ES-I3 (cell line): ENCODE results near the gene APOC1.
A peak's percentile ranks its signal among the peaks of the same experiment; 100 is the strongest.
"Not testable (repeated sequence)": the region's sequence is repeated elsewhere in the genome, so short reads cannot be mapped to it uniquely, and the experiment has no call there.

Experiments used
- H3K36me3 ChIP-seq: 2 replicates; pipeline ENCODE4 v1.6.1; 2013; ENCODE audit warnings: mild to moderate bottlenecking, low read length, control low read depth, moderate library complexity; ENCODE audit not compliant: insufficient read depth
- H3K4me1 ChIP-seq: 2 replicates; pipeline ENCODE4 v1.6.1; 2013; ENCODE audit warnings: mild to moderate bottlenecking, control low read depth, low read length; ENCODE audit not compliant: insufficient read depth
- H3K9ac ChIP-seq: 2 replicates; pipeline ENCODE4 v1.6.1; 2013; ENCODE audit warnings: low read depth, mild to moderate bottlenecking, low read length, moderate library complexity
- H3K9me3 ChIP-seq: 2 replicates; pipeline ENCODE4 v1.6.1; 2013; ENCODE audit warnings: mild to moderate bottlenecking, low read length, moderate library complexity; ENCODE audit not compliant: control insufficient read depth, insufficient read depth

The APOC1 gene

GRCh38 chr19:44914433-44915206 is at the start of gene APOC1:
Gene APOC1, plus strand, starts transcription at chr19:44914608. Its CDS starts 284 bp downstream, at chr19:44914892.
- not testable (repeated sequence) for H3K36me3 ChIP-seq, H3K9me3 ChIP-seq
- H3K9ac ChIP-seq: peak within 1 kb of the TSS; percentile 66
- peaks cover 12% of the 10 kb centered on the region for H3K4me1 ChIP-seq

GRCh38 chr19:44865196-44865767 is 49.1 kb upstream of the APOC1 start:
- Histone ChIP-seq H3K9me3 (no peaks in the 10 kb centered on the region), H3K4me1 (no peaks in the 10 kb centered on the region; the same call in 1 of the 2 replicates), H3K36me3 (peaks cover 5% of the 10 kb centered on the region; the same call in 1 of the 2 replicates), H3K9ac (no peak overlapping the region)

- Histone ChIP-seq H3K4me1 (no peaks in the 10 kb centered on the region; the same call in 1 of the 2 replicates), H3K36me3 (peaks cover 5% of the 10 kb centered on the region; the same call in 1 of the 2 replicates), H3K9me3 (no peaks in the 10 kb centered on the region), H3K9ac (no peak overlapping the region)
Observed at GRCh38 chr19:44866664-44867063, 47.7 kb upstream of the APOC1 start.

- no peaks in the 10 kb centered on the region for H3K9me3 ChIP-seq
- H3K4me1 ChIP-seq: no peaks in the 10 kb centered on the region; the same call in 1 of the 2 replicates
- H3K9ac ChIP-seq: no peak overlapping the region
- peaks cover 11% of the 10 kb centered on the region for H3K36me3 ChIP-seq
Observed at GRCh38 chr19:44867578-44867977, 46.8 kb upstream of the APOC1 start.

DNA sequence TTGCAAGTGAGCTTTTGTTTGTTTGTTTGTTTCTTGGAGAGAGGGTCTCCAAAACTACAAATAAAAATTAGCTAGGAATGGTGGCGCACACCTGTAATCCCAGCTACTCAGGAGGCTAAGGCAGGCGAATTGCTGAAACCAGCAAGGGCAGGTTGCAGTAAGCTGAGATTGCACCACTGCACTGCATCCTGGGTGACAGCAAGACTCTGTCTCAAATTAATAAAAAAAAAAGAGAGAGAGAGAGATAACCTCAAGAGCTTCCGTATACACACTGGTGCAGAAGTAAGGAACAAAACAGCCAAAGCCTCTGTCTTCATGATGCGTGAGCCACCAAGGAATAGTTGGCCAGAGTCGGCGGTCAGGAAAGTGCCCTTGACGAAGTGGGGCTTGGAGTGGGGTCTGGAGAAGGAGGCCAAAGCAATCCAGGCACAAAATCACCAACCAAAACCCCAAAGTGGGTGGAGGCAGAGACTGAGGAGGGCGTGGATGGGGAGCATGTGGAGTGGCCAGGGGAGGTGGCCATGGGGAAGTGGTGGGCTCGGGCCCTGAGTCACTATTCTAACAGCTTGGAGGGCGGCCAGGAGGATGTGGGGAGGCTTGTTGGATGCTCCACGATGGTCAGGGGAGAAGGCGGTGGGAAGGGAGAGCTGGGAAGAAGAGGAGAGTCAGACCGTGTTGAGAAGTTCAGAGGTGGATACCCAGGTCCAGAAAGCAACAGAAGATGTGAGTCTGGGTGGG is 44.5 kb upstream of the APOC1 start:
- Histone ChIP-seq H3K36me3 (peaks cover 18% of the 10 kb centered on the region), H3K4me1 (no peaks in the 10 kb centered on the region; the same call in 1 of the 2 replicates), H3K9ac (no peak overlapping the region), H3K9me3 (no peaks in the 10 kb centered on the region)

DNA sequence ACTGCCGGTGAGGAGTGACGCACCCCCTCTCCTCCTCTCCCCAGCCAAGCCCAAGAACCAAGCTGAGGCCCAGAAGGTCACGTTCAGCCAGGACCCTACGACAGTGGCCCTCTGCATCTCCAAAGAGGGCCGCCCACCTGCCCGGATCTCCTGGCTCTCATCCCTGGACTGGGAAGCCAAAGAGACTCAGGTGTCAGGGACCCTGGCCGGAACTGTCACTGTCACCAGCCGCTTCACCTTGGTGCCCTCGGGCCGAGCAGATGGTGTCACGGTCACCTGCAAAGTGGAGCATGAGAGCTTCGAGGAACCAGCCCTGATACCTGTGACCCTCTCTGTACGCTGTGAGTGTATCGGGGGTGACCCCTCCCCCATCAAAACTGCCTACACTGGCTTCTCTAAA is 42.6 kb upstream of the APOC1 start:
- peaks cover 12% of the 10 kb centered on the region; the same call in 1 of the 2 replicates for H3K4me1 ChIP-seq
- no peaks in the 10 kb centered on the region for H3K9me3 ChIP-seq
- no peak overlapping the region for H3K9ac ChIP-seq
- peaks cover 31% of the 10 kb centered on the region for H3K36me3 ChIP-seq

DNA sequence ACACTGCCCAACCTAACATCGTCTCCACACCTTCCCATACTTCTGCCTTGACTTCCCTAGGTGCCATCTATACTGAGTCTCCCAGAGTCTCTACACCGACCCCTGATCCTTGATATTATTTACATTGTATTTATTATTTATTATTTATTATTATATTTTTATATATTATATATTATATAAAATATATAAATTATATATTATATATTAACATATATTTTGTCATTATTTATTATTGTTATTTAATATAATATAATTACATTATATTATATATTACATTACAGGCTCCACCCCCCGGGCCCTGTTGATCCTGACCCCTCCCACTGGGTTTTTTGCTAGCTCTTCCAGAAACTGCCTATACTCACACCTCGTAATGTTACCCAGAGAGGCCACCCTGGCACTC is 41.7 kb upstream of the APOC1 start:
- peaks cover 19% of the 10 kb centered on the region; the same call in 1 of the 2 replicates for H3K4me1 ChIP-seq
- H3K36me3 ChIP-seq: peaks cover 33% of the 10 kb centered on the region
- no peaks in the 10 kb centered on the region for H3K9me3 ChIP-seq
- H3K9ac ChIP-seq: no peak overlapping the region

DNA sequence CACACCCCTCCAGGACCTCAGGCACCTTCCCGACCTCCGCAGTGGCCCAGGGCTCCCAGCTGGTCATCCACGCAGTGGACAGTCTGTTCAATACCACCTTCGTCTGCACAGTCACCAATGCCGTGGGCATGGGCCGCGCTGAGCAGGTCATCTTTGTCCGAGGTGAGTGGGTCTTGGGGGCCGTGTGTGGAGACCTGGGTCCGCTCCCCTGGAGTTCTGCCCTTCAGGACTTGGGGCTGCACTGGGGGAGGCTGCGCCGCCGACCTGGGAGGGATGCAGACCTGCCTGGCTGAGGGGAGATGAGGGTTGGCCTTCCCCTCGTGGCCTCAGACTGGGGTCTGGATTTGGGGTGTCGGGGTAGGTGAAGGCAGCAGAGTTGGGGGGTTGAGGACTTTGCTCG is 40.1 kb upstream of the APOC1 start:
- Histone ChIP-seq H3K4me1 (peaks cover 27% of the 10 kb centered on the region; the same call in 1 of the 2 replicates), H3K36me3 (peaks cover 31% of the 10 kb centered on the region), H3K9ac (no peak overlapping the region), H3K9me3 (no peaks in the 10 kb centered on the region)

DNA sequence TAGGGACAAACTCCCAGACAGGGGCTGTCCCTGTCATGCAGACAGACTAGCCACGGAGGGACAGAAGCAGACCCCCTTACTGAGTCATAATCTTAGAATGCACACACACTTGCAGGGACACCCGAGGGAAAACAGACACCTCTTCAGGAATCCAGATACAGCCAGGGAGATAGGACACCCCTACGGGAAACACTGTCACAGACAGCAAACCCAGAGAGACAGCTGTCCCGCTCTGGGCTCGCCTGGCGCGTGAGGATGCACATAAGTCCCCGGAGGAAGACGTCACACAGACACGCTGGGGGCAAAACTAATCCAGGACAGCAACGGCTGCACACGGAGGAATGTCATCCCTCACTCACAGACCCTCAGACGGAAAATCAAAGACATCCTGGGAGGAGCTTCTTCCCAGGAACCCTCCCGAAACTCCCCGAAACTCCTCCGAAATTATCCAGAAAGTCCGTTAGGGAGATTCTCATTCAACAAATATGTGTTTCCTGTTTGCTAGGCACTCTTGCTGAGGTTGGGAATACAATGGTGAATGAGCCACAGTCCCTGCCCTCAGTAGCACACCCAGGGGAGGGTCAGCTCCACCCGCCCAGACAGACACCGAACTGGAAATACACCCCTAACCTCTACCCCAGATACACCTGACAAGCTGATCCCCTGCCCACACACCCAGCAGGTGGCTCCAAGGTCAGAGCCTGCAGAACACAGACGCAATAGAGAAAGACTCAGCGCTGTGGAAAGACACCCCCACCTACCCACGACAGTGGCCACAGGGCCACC is 38.5 kb upstream of the APOC1 start:
- H3K4me1 ChIP-seq: peaks cover 33% of the 10 kb centered on the region; the same call in 1 of the 2 replicates
- H3K9me3 ChIP-seq: no peaks in the 10 kb centered on the region
- H3K36me3 ChIP-seq: peaks cover 31% of the 10 kb centered on the region
- no peak overlapping the region for H3K9ac ChIP-seq

- no peaks in the 10 kb centered on the region for H3K9me3 ChIP-seq
- H3K9ac ChIP-seq: no peak overlapping the region
- H3K4me1 ChIP-seq: peaks cover 39% of the 10 kb centered on the region
- peaks cover 30% of the 10 kb centered on the region for H3K36me3 ChIP-seq
Observed at GRCh38 chr19:44876930-44877535, 37.4 kb upstream of the APOC1 start.

GRCh38 chr19:44878120-44878865 is 36.1 kb upstream of the APOC1 start:
- peaks cover 21% of the 10 kb centered on the region; the same call in 1 of the 2 replicates for H3K36me3 ChIP-seq
- H3K9ac ChIP-seq: no peak overlapping the region
- peaks cover 39% of the 10 kb centered on the region for H3K4me1 ChIP-seq
- no peaks in the 10 kb centered on the region for H3K9me3 ChIP-seq

DNA sequence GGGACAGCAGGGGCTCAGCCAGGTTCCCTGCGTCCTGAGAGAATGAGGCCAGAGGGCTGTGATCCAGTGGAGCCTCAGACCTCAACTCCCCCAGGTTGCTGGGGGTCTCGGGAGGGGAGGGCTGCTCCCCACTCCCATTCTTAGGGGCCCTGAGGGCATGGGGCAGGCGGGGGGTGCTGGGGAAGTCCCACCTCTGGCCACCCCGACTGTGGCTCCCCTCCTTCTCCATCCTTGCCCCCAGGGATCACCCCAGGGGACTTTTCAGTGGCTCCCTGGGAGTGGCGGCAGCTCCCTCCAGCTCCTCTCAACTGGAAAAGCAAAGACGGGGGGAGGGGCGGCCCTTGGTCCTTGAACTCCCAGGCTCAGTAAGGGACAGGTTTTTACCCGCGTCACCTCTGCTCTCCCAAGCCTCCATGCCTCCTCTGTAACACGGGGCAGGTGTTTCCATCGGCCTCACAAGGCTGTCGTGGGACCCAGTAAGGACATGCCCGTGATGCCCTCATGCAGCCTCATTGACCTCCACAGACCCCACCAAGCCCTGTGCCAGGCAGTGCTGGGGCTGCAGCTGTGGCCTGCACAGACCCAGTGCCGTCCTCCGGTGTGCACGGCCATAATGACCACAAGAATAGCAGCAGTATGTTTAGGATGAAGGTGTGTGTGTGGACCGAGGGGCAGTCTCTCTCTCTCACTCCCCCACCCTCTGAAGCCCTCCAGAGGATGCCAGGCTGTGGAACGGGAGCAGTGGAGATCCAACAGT is 34.9 kb upstream of the APOC1 start:
- H3K9ac ChIP-seq: no peak overlapping the region
- peaks cover 20% of the 10 kb centered on the region; the same call in 1 of the 2 replicates for H3K36me3 ChIP-seq
- peaks cover 39% of the 10 kb centered on the region for H3K4me1 ChIP-seq
- no peaks in the 10 kb centered on the region for H3K9me3 ChIP-seq
